Measurements from ENCODE around the gene GOLGA6D.
A peak's percentile ranks its signal among the peaks of the same experiment; 100 is the strongest.
"Not testable (repeated sequence)": the region's sequence is repeated elsewhere in the genome, so short reads cannot be mapped to it uniquely, and the experiment has no call there.

The GOLGA6D gene

GRCh38 chr15:75333654-75334419, 51.2 kb downstream of the GOLGA6D start:
- DNase-seq, result not testable (repeated sequence)

GRCh38 chr15:75335313-75335704, 52.7 kb downstream of the GOLGA6D start:
- DNase-seq, result no peak

GRCh38 chr15:75335705-75336355, 53.2 kb downstream of the GOLGA6D start, which contains the start of gene COMMD4:
COMMD4 (plus strand) TSS chr15:75336063; CDS start chr15:75336090, 27 bp downstream.
- peak; percentile 62 for DNase-seq

GRCh38 chr15:75338661-75339240, 56.1 kb downstream of the GOLGA6D start:
- no peak for DNase-seq

DNA sequence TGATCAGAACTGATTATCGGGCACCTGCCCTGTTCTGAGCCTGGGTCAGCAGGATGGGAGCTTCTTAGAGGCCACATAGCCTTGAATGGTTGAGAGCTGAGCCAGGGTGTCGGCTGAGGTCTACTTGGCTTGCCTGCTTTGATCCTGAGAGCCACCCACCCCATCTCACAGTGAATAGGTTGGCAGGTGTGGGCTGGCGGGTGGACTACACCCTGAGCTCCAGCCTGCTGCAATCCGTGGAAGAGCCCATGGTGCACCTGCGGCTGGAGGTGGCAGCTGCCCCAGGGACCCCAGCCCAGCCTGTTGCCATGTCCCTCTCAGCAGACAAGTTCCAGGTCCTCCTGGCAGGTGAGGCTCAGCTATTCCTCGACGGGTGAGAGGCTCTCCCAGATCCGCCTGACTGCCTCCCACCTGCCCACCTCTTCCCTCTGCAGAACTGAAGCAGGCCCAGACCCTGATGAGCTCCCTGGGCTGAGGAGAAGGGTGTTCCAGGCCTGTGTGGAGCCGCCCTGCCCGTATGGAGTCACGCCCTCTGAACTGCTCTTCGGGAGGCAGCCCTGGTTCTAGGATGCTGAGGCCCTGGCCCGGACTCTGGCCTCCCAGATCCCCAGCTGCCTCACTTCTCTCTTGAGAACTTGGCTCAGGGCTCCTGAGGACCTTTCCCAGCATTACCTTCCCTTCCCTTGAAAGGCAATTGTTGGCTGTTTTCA, 57.1 kb downstream of the GOLGA6D start:
- no peak for DNase-seq

- no peak for DNase-seq
Measured at GRCh38 chr15:75342221-75342620, 59.6 kb downstream of the GOLGA6D start.

DNA sequence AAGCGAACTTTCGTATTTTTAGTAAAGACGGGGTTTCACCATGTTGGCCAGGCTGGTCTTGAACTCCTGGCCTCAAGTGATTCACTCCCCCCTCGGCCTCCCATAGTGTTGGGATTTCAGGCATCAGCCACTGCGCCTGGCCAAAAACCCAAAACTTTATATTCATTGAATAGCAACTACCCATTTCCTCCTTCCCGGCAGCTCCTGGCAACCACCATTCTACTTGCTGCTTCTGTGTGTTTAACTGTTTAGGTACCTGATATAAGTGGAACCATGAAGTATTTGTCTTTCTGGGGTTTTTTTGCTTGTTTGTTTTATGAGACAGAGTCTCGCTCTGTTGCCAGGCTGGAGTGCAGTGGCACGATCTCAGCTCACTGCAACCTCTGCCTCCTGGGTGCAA, 61.3 kb downstream of the GOLGA6D start:
- DNase-seq, result not testable (repeated sequence)
